HTERT RPE-1 (cell line): ENCODE data around the gene GRM2.

ENCODE experiments used
- in situ Hi-C: fragments of 300-500 bp; cut with MboI; formaldehyde crosslinking; loops from 4 replicates; pipeline ENCODE4 v1.14.3; 2020; ENCODE audit warnings: low sequenced_read_pairs

GRM2 gene

DNA sequence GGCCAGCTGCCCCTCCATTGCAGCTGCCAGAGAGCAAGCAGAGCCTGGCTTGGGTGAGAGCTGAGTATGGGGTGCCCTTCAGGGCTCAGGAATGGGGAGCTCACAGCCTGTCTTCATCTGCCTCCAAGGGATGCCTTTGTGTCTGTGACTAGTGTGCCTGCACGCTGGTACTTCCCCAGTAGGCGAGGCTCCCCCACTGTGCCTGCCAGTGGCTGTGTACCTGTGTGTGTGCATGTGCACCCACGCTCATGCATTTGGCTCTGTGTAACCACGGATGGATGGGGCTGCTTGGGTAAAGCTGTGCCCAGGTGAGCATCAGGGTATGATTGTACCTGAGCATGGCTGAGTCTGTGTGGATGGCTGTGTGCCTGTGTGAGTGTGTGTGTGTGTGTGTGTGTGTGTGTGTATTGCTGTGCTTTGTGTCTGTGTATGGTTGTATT, 2.3 kb upstream of the GRM2 start:
- in situ Hi-C loops = no loop called here

DNA sequence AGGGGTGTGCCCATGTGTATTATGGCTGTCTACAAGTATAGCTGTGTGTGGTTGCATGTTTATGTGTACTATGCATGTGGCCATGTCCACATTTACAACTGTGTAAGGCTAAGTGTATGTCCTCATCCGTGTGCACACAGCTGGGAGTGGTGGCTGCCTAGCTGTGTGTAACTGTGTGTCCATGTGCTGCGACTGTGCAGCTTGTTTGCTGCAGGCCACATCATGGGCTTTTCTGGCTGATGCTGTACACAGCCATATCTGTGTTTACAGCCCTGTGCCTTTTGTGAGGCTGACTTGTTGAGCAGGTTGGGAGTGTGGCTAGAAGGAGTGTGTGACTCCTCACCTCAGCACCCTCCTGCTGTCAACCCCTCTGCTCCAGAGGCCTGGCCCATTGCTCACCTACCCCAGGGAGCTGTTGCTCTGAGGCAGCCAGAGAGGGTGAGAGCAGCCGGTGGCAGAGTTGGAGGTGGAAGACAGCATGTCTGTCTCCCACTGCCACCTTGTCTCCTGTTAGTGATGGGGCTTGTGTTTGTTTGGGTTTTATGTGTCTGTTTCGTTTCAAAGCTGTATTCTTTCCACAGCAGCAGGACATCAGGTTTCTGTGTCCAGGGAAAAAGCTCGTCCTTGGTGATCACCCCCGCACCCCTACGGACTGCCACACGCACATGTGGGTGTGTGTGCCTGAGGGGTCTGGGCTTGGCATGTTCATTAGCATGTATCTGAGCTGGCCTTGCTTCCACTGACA, 1.4 kb upstream of the GRM2 start:
- in situ Hi-C loops = no loop called here

DNA sequence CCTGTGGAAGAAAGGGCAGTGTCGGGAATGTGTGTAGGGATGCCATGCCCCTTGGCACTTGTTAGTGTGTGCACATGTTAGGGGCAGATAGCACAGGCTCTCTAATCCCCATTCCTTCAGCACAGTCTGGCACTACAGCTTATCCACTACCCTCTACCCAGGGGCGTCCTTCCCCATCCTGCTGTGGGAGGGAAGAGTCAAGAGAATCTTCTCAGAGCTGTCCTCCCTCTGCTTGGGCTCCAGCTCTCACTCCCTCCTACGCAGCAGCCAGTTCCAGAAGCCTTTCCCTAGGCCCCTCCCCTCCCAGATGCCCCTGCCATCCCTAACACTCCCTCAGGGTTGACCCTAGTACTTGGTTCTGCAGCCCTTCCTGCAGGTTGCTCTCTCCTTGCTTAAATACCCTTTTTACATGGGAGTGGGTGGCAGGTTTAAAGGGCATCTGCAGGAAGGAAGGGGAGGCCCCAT, 815 bp upstream of the GRM2 start:
- in situ Hi-C loops = no loop called here

DNA sequence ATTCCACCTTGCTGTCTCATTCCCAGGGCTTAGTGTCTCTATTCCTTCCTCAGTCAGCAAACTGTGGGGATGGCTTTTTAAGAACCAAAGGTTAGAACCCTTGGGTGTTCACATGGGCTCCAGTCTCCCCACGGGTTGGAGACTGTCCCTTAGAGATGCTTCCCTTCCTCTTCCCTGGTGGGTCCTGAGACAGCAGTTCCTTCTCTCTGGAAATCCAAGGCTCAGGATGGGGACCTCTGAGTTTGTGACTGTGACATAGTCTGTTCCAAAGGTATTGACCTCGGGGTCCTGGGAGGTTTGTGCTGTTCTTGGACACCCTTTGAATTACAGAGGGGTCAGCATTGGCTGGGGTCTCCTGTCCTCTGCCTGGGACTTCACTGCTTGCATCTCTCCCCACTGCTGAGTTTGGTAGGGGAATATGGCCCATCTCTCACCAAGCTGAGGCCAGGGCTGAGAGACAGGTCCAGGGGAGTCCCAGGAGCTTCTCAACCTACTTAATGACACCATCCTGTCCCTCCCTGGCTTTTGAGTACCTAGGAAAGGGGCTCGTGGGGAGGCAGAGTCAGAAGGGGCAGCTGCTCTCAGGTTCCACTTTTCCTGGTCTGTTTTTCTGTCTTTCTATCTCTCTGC, 1.5 kb downstream of the GRM2 start:
- in situ Hi-C loops = no loop called here

DNA sequence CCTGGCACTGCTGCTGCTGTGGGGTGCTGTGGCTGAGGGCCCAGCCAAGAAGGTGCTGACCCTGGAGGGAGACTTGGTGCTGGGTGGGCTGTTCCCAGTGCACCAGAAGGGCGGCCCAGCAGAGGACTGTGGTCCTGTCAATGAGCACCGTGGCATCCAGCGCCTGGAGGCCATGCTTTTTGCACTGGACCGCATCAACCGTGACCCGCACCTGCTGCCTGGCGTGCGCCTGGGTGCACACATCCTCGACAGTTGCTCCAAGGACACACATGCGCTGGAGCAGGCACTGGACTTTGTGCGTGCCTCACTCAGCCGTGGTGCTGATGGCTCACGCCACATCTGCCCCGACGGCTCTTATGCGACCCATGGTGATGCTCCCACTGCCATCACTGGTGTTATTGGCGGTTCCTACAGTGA, 2.1 kb downstream of the GRM2 start:
- in situ Hi-C loops = no loop called here

DNA sequence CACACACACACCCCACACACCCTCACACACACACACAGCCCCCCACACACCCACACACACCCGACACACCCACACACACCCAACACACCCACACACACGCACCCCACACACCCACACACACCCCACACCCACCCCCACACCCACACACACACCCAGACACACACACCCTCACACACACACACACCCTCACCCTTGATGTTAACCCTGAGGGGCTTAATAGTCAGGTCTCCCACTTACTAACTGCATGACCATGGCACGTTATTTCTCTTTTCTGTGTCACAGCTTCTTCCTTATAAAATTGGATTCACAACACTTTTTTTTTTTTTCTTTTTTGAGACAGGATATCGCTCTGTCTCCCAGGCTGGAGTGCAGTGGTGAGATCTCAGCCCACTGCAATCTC, 2.8 kb downstream of the GRM2 start:
- in situ Hi-C loops = no loop called here

DNA sequence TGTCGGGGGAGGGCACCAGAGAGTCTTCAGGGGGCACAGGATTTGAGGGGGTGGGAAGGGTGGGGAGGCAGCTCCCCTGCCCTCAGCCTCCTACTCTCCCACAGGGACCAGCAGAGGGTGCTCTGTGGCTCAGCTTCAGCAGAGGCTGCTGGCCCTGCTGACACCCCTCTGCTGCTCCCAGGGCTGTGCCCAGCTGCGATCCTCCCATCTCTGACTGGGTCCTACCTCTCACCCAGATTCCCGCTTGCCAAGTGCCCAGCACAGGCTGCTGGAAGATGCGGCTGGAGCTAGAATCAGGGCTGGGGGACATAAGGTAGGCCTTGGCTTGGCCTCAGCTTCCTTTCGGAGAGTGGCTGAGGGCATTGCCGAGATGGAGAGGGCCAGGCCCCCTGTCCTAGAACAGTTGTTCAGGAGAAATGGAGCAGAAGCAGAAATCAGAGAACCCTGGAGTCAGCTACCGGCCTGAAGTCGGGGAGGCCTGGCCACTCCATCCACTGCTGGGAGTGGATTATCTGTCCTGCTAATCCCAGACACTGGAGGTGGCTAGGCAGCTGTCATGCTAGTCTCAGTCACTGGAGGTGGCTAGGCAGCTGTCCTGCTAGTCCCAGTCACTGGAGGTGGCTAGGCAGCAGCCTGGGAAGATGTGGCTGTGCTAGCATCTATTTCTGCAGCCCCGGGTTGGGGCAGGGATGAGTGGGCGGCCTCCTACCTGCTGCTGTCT, 3.9 kb downstream of the GRM2 start:
- in situ Hi-C loops = no loop called here

DNA sequence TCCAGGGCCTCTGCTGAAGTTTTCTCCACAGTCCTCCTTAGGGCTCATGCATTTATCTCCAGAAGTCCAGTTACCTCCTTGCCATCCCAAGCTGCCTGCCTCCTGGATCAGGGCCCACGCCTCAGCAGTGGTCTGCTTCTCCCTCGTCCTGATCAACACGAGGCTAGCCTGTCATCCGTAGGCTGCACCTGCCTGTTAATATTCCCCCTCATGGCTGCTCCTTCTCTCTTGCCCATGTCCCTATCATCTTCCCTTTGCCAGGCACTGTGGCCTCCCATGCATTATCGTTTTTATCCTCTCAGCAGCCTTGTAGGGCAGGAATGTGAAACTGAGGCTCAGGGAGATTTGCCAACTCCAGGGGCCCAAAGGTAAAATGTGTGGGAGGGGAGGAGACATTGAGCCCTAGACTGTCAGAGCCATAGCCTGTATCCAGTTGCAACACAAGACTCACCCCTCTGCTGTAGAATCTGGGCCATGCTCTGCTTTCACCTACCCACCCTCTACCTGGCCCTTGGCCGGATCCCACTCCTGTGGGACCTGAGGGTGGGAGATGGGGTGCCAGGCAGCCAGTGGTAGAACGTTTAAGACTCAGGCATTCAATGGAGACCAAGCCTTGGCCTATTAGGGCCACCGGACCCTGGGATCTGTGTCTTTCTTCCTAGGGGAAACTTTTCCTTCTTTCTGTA, 4.6 kb downstream of the GRM2 start:
- in situ Hi-C loops = no loop called here

DNA sequence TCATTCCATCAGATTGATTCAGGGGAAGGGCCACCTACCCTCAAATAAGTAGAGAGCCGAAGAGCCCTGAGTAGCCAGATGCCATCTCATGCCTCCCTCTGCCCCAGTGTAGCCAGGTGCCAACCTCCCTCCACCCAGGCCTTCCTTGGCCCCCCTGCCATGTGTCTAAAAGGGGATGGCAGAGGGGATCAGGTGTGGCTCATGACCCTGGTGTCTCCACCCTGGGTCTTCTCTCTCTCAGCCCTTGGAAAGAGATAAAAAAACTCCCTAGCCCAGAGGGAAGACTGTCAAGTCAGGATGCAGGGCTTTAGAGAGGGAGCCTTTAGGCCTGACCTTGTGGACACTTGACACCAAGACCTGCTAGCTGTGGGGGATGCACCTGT, 5.2 kb downstream of the GRM2 start:
- in situ Hi-C loops = no loop called here

DNA sequence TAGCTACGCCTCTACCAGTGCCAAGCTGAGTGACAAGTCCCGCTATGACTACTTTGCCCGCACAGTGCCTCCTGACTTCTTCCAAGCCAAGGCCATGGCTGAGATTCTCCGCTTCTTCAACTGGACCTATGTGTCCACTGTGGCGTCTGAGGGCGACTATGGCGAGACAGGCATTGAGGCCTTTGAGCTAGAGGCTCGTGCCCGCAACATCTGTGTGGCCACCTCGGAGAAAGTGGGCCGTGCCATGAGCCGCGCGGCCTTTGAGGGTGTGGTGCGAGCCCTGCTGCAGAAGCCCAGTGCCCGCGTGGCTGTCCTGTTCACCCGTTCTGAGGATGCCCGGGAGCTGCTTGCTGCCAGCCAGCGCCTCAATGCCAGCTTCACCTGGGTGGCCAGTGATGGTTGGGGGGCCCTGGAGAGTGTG, 5.7 kb downstream of the GRM2 start:
- in situ Hi-C loops = no loop called here

DNA sequence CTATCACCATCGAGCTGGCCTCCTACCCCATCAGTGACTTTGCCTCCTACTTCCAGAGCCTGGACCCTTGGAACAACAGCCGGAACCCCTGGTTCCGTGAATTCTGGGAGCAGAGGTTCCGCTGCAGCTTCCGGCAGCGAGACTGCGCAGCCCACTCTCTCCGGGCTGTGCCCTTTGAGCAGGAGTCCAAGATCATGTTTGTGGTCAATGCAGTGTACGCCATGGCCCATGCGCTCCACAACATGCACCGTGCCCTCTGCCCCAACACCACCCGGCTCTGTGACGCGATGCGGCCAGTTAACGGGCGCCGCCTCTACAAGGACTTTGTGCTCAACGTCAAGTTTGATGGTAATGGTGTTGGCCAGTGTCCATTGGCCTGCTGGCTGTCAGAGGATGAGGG, 6.1 kb downstream of the GRM2 start:
- in situ Hi-C loops = no loop called here

DNA sequence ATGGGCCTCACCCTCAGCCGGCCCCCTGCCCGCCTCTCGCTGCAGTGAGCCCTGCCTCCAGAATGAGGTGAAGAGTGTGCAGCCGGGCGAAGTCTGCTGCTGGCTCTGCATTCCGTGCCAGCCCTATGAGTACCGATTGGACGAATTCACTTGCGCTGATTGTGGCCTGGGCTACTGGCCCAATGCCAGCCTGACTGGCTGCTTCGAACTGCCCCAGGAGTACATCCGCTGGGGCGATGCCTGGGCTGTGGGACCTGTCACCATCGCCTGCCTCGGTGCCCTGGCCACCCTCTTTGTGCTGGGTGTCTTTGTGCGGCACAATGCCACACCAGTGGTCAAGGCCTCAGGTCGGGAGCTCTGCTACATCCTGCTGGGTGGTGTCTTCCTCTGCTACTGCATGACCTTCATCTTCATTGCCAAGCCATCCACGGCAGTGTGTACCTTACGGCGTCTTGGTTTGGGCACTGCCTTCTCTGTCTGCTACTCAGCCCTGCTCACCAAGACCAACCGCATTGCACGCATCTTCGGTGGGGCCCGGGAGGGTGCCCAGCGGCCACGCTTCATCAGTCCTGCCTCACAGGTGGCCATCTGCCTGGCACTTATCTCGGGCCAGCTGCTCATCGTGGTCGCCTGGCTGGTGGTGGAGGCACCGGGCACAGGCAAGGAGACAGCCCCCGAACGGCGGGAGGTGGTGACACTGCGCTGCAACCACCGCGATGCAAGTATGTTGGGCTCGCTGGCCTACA, 8.5 kb downstream of the GRM2 start:
- in situ Hi-C loops = no loop called here

DNA sequence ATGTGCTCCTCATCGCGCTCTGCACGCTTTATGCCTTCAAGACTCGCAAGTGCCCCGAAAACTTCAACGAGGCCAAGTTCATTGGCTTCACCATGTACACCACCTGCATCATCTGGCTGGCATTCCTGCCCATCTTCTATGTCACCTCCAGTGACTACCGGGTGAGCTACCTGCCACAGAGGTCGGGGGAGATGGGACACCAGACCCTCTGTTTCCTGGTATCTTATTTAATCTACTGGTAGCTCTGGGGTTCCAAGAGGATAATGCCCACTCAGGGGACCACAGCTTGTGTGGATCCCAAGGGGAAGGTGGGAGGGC, 9.1 kb downstream of the GRM2 start:
- in situ Hi-C loops = no loop called here

DNA sequence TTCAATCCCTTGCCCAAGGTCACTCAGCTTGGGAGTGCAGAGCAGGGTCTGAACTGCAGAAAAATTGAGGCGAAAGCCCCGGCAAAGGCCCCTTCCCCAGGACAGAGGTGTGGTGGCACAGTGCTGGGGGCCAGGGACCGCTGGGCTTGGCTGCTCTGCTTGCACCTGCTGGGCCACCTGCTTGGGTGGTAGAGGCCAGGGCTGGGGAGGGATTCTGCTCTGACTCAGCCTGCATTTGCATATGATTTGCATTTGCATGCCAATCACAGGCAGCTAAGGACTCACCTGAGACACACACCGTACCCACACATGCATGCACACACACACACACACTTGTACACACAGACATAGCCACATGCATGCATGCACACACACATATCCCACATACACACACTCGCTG, 9.9 kb downstream of the GRM2 start:
- in situ Hi-C loops = no loop called here

DNA sequence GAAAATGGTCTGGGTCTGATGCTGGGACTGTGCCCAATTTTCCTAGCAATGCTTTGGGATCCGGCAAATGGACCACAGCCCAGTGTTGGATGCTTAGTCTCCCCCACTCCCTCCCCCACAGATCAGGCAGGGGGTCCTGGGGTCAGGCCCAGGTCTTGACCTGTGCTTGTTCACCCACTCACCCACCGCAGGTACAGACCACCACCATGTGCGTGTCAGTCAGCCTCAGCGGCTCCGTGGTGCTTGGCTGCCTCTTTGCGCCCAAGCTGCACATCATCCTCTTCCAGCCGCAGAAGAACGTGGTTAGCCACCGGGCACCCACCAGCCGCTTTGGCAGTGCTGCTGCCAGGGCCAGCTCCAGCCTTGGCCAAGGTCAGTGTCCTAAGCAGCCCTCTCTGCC, 10.6 kb downstream of the GRM2 start:
- in situ Hi-C loops = no loop called here

DNA sequence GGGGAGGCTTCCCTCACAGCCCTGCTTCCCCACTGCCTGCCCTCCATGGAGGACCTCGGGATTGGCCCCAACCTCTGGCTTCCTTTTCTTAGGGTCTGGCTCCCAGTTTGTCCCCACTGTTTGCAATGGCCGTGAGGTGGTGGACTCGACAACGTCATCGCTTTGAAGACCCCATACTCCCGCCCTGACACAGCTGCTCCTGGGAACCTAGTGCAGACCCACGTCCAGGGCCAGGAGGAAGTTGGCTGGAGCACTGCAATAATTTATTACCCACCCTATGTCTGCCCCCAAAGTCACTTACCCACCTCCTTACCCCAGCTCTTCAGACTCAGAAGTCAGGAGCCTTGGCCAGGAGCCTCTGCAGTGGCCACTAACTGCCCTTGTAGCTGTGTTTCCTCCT, 11.1 kb downstream of the GRM2 start:
- in situ Hi-C loops = no loop called here

DNA sequence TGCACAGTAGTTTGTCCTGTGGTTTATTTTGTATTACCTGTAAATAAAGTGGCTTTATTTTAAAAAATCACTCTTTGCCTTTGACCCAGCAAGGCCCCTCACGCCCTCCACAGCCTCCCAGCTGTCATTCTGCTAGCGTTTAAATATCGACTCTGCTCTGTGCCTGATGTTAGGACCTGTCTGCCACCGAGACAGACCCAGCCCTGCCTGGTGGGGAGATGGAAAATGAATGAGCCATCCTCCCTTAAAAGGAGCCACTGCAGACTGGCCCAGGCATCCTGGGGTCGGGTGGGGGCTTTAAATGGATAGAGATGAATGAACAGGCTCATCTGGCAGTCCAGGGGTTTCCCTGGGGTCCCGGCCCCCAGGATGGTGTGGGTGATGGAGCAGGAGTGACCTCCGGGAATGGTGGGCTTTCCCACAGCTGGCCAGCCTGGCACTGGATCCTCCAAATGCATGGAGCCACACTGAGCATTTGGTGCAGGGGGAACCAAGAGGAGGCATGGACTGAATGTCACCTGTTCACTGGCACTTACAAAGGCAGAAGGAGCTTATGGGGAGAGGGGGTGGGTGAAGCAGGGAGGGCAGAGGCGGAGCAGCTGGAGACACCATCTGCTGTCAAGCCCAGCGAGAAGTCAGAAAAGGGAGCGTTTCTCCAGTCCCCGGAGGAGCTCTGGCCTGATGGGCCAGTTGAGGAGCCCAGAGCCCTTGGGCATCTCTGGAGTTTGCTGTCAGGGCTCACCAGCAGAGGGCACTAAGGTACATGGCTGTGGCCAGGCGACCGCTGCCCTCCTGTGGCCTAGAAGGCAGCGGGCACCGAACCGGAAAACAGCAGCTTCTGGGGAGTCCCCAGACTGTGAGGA, 11.9 kb downstream of the GRM2 start:
- in situ Hi-C loops = no loop called here

DNA sequence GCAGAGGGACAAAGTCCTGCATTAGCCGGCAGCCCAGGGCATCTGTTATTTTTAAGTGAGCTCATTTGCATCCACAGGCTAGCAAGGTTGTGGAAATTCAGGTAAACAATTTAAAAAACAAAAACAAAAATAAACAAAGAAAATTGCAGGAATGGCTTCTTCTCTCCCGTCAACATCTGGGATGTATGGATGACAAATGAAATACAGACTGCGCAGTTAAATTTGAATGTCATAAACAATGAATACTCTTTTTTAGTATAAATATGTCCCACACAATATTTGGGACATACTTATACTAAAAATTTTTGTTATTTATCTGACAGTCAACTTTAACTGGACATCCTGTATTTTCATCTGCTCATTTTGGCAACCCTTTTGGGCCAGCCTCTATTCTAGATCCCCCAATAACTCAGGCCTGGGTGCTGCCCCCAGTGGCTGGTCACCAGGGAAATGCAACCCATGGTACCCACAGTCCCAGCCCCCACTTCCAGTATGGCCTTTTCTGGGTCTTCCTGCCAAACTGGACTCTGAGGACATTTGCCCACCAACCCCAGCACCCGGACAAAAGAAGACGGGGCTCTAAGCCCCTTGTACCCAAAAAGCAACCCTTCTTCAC, 12.7 kb downstream of the GRM2 start:
- in situ Hi-C loops = no loop called here

DNA sequence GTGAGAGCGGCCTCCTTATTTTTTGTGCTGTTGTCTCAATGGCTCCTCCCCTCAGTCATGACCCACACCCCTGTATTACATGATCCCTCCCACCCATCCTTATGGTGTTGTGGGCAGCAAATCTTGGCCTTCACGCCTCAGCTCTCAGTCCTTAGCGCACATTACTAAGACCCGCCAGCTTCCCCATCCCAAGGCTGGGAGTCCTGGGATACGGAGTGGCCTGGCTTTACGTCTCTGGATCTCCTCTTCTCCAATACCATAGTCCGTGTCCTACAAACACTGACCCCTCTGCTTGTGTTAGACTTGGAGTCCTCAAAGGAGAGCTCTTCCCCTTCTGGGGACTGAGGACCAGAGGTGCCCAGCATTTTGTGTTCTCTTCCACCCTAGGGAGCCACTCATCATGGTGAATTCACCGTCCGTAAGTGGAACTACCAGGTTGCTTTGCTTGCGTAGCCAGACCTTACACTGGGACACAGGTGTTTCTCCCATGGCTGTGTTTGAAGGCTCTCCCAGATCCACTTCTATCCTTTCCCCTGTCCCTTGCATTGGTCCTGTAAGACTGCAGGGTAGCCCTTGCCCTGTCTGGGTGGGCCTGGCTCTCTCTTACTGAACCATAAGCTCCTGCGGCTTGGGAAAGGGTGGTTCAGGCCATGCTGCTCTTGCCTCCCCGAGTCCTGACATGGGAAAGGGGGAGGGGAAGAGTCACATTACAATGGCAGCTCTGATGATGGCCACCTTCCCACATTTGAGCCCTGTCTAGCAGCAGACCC, 13.6 kb downstream of the GRM2 start:
- in situ Hi-C loops = no loop called here
